SK-N-SH (cell line): ENCODE results near the gene MAPK8IP1. TPM values are rescaled to one million over a fixed set of nuclear protein-coding genes. Genes with fewer than 3 reads are reported as not detected.
A peak's percentile ranks its signal among the peaks of the same experiment; 100 is the strongest.

Experiments used
- CTCF ChIA-PET: fragments of 300-600, 350-600 bp; formaldehyde crosslinking; extraction: SDS; loops from one replicate; lab custom pipeline; 2021; lab: Yijun Ruan, JAX
- POLR2A ChIA-PET: fragments of 350-600 bp; sonication (Branson Sonifier 250); formaldehyde crosslinking; extraction: SDS; loops from one replicate; lab custom pipeline; 2020; ENCODE audit warnings: antibody characterized with exemption, inconsistent platforms; lab: Yijun Ruan, JAX
- DNase-seq: peaks from one replicate; pipeline ENCODE4 v3.0.0; 2012
- H2AFZ ChIP-seq: fragments of 200-600 bp; sonication (generic); 2 replicates; pipeline ENCODE4 v1.8.1; 2016; ENCODE audit warnings: antibody characterized with exemption, mild to moderate bottlenecking, low read depth
- H3F3A ChIP-seq: fragments of 200-600 bp; sonication (generic); replicated peaks from 2 replicates; pipeline ENCODE3; 2016; ENCODE audit warnings: antibody characterized with exemption, mild to moderate bottlenecking; ENCODE audit not compliant: insufficient read depth
- H3K27ac ChIP-seq, 2 experiments: fragments of 200-500 bp in 1 of 2; fragments of 200-600 bp in 1 of 2; sonication (Bioruptor generic) in 1 of 2; sonication (generic), shearing (Covaris generic) in 1 of 2; 2 replicates each; pipeline versions ENCODE4 v1.5.1 to v1.6.1; 2014 to 2016; ENCODE audit warnings: low read depth in 2 of 2, inconsistent platforms in 1 of 2, low read length in 1 of 2, mild to moderate bottlenecking in 1 of 2, mixed read lengths in 1 of 2
- H3K27me3 ChIP-seq: fragments of 200-600 bp; sonication (generic), shearing (Covaris generic); 2 replicates; pipeline ENCODE4 v1.6.1; 2016; ENCODE audit warnings: mixed run types; ENCODE audit not compliant: insufficient read depth
- H3K36me3 ChIP-seq, 2 experiments: fragments of 200-500 bp in 1 of 2; fragments of 200-600 bp in 1 of 2; sonication (Bioruptor generic) in 1 of 2; sonication (generic) in 1 of 2; replicated peaks in 1 of 2; 2 replicates each; pipeline versions ENCODE3 to v1.5.1; 2014 to 2016; ENCODE audit warnings: low read length in 1 of 2, mild to moderate bottlenecking in 1 of 2; ENCODE audit not compliant: insufficient read depth in 2 of 2, control insufficient read depth in 1 of 2
- H3K4me1 ChIP-seq, 2 experiments: fragments of 200-500 bp in 1 of 2; fragments of 200-600 bp in 1 of 2; sonication (Bioruptor generic) in 1 of 2; sonication (generic), shearing (Covaris generic) in 1 of 2; 2 replicates each; pipeline versions ENCODE4 v1.5.1 to v1.6.1; 2014 to 2016; ENCODE audit warnings: low read depth in 1 of 2, low read length in 1 of 2, mixed run types in 1 of 2; ENCODE audit not compliant: insufficient read depth in 2 of 2, control insufficient read depth in 1 of 2
- H3K4me2 ChIP-seq: fragments of 200-600 bp; sonication (generic), shearing (Covaris generic); 2 replicates; pipeline ENCODE4 v1.6.1; 2017; ENCODE audit warnings: mixed run types
- H3K4me3 ChIP-seq, 2 experiments: fragments of 200-500 bp in 1 of 2; fragments of 200-600 bp in 1 of 2; sonication (Bioruptor generic) in 1 of 2; sonication (generic), shearing (Covaris generic) in 1 of 2; 2 replicates each; pipeline versions ENCODE4 v1.5.1 to v1.8.1; 2014 to 2016; ENCODE audit warnings: low read depth in 2 of 2, inconsistent platforms in 1 of 2, low read length in 1 of 2, mild to moderate bottlenecking in 1 of 2, mixed read lengths in 1 of 2, moderate library complexity in 1 of 2
- H3K79me2 ChIP-seq: fragments of 200-600 bp; sonication (generic); 2 replicates; pipeline ENCODE4 v1.8.1; 2017; ENCODE audit warnings: mild to moderate bottlenecking; ENCODE audit not compliant: insufficient read depth
- H3K9ac ChIP-seq: fragments of 200-600 bp; sonication (generic); 2 replicates; pipeline ENCODE4 v1.6.1; 2017; ENCODE audit warnings: mixed run types
- H3K9me2 ChIP-seq: fragments of 200-600 bp; sonication (generic); 2 replicates; pipeline ENCODE4 v1.6.1; 2017; ENCODE audit warnings: mixed run types
- H3K9me3 ChIP-seq: fragments of 200-600 bp; sonication (generic); 2 replicates; pipeline ENCODE4 v1.6.1; 2017; ENCODE audit warnings: mixed run types, mild to moderate bottlenecking, moderate library complexity
- H4K20me1 ChIP-seq: fragments of 200-600 bp; sonication (generic); 2 replicates; pipeline ENCODE4 v1.6.1; 2017; ENCODE audit warnings: mild to moderate bottlenecking, mixed run types; ENCODE audit not compliant: insufficient read depth
- CHD2 ChIP-seq: fragments of 150-350 bp; IDR thresholded peaks from 2 replicates; pipeline ENCODE4 v1.6.1; 2018; ENCODE audit warnings: low read length; ENCODE audit not compliant: partially characterized antibody
- ELF1 ChIP-seq: IDR thresholded peaks from 2 replicates; pipeline ENCODE4 v1.4.0; 2012
- EP300 ChIP-seq, 2 experiments: IDR thresholded peaks; 2 replicates each; pipeline versions ENCODE4 v1.4.0 to v1.6.1; 2012; ENCODE audit warnings: borderline replicate concordance in 1 of 2, low read depth in 1 of 2, low read length in 1 of 2
- EZH2phosphoT487 ChIP-seq: fragments of 200-600 bp; sonication (generic); IDR thresholded peaks from 2 replicates; pipeline ENCODE4 v1.6.1; 2017; ENCODE audit warnings: low read depth, mixed run types, mild to moderate bottlenecking, antibody characterized with exemption, moderate library complexity, borderline replicate concordance
- FOSL2 ChIP-seq: IDR thresholded peaks from 2 replicates; pipeline ENCODE4 v1.4.0; 2012; ENCODE audit warnings: low read depth, mild to moderate bottlenecking, moderate library complexity, borderline replicate concordance
- FOXJ3 ChIP-seq: sonication (generic); formaldehyde crosslinking; IDR thresholded peaks from 2 replicates; pipeline ENCODE4 v1.5.1; 2020; ENCODE audit warnings: mild to moderate bottlenecking, missing genetic modification reagents
- FOXM1 ChIP-seq: IDR thresholded peaks from 2 replicates; pipeline ENCODE4 v1.4.0; 2012; ENCODE audit warnings: low read depth, mild to moderate bottlenecking
- GABPA ChIP-seq: IDR thresholded peaks from 2 replicates; pipeline ENCODE4 v1.4.0; 2012; ENCODE audit warnings: low read depth, mild to moderate bottlenecking
- IRF3 ChIP-seq: fragments of 150-350 bp; IDR thresholded peaks from 2 replicates; pipeline ENCODE4 v1.6.1; 2016; ENCODE audit warnings: mild to moderate bottlenecking, low read depth, low read length
- JUND ChIP-seq: IDR thresholded peaks from 2 replicates; pipeline ENCODE4 v1.4.0; 2012
- MXI1 ChIP-seq: IDR thresholded peaks from 2 replicates; pipeline ENCODE4 v1.6.1; 2012; ENCODE audit warnings: mild to moderate bottlenecking, low read depth, low read length, improper control_type of control experiment
- NRF1 ChIP-seq: IDR thresholded peaks from 2 replicates; pipeline ENCODE4 v1.6.1; 2012; ENCODE audit warnings: low read depth, mild to moderate bottlenecking, low read length
- POLR2AphosphoS5 ChIP-seq: IDR thresholded peaks from 2 replicates; pipeline ENCODE4 v1.6.1; 2012; ENCODE audit warnings: low read depth, low read length
- RAD21 ChIP-seq: IDR thresholded peaks from 2 replicates; pipeline ENCODE4 v1.6.1; 2012; ENCODE audit warnings: mild to moderate bottlenecking, low read length
- RFX5 ChIP-seq: IDR thresholded peaks from 2 replicates; pipeline ENCODE4 v1.6.1; 2012; ENCODE audit warnings: mild to moderate bottlenecking, improper control_type of control experiment, low read length
- SIN3A ChIP-seq: IDR thresholded peaks from 2 replicates; pipeline ENCODE4 v1.6.1; 2012; ENCODE audit warnings: low read depth, mild to moderate bottlenecking, low read length, moderate library complexity, borderline replicate concordance
- TAF1 ChIP-seq: IDR thresholded peaks from 2 replicates; pipeline ENCODE4 v1.6.1; 2012; ENCODE audit warnings: low read depth, mild to moderate bottlenecking, low read length, moderate library complexity, borderline replicate concordance
- YY1 ChIP-seq: IDR thresholded peaks from 2 replicates; pipeline ENCODE4 v1.4.0; 2012; ENCODE audit warnings: low read depth, mild to moderate bottlenecking
- WGBS: methylation state at CpG from one replicate; pipeline ENCODE4 v1.1.6; 2017; ENCODE audit warnings: low lambda C conversion rate; 5-methylcytosine and 5-hydroxymethylcytosine counted together
- polyA plus RNA-seq, 3 experiments: library from polyadenylated mRNA; depleted of rRNA; stranded (reverse); fragments of >200 nt; gene quantifications; 2 replicates each; pipeline ENCODE4 v1.2.3, GENCODE V29; 2012
- TF ChIP-seq, protein P1 (sequence below): IDR thresholded peaks from 2 replicates; pipeline ENCODE4; 2012

The MAPK8IP1 gene
- polyA plus RNA-seq, 1 of the 3 experiments (the other 2 are of a cell fraction) = 12.5 TPM

- peak; percentile 98 for TF ChIP-seq GABPA
- peak; percentile 70; the same call in 1 of the 2 replicates for TF ChIP-seq MXI1
- TF ChIP-seq JUND = no peak
- TF ChIP-seq RFX5 = peak; percentile 73; the same call in 1 of the 2 replicates
- 0 out of 2 replicates have a peak, but pooled peaks have one; percentile 75 for TF ChIP-seq SIN3A
- TF ChIP-seq EZH2phosphoT487 = no peak
- no peak for TF ChIP-seq IRF3
- peak; percentile 83 for TF ChIP-seq NRF1
- TF ChIP-seq FOXM1 = no peak
- TF ChIP-seq YY1 = peak; percentile 73; the same call in 1 of the 2 replicates
- no peak for TF ChIP-seq RAD21
- peak; percentile 96 for TF ChIP-seq ELF1
- TF ChIP-seq, all 33 proteins: peak for 11
These were observed 32.3 kb downstream of the MAPK8IP1 start, which contains the start of gene PEX16 (continued) for GRCh38 chr11:45917623-45918330.

DNA sequence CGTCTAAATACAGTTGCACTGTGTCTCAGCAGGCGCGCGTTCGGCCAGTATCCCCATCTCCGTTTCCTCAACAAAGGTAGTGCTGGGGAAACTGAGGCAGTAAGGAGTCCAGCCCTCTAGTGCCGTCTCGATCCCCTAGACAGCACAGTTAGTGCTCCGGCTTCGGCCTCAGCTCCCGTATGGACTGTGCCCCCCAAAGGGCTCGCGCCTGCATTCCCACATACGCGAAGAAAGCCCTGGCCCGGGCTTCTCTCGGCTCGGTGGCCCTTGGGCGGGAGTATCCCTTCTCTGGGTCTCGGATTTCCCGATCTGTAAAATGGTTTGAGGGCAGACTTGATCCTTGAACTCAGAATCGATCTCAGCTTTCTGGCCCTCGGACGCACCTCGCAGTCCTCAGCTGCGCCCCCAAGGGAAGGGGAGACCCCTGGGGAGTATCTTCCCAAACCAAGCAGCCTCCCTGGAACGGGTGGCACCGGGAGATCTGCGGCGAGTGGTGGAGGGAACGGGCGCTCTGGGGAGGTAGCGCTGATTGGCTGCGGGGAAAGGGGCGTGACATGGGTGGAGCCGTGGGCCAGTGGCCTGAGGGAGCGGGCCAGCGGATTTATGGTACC is 33.0 kb downstream of the MAPK8IP1 start:
- Histone ChIP-seq H3F3A (peaks cover 4% of the 10 kb centered on the region), H4K20me1 (no peaks in the 10 kb centered on the region), H3K9ac (peak overlapping the region; percentile 89; the same call in 1 of the 2 replicates), H3K9me2 (no peaks in the 10 kb centered on the region), H3K4me1 (peaks cover 7 to 17% of the 10 kb centered on the region in 2 experiments; a peak in 3 of 4 replicates), H3K79me2 (peaks cover 19% of the 10 kb centered on the region), H3K27ac (peak overlapping the region; percentile 83 to 89), H3K27me3 (no peaks in the 10 kb centered on the region), H3K4me2 (peak overlapping the region; percentile 97), H2AFZ (peak overlapping the region; percentile 95), H3K36me3 (peaks cover 0 to 23% of the 10 kb centered on the region in 2 experiments), H3K9me3 (no peaks in the 10 kb centered on the region), H3K4me3 (peak overlapping the region; percentile 95 to 99)
- CTCF ChIA-PET = interaction anchor here (1.0 to 6.2 kb wide), 5 partner anchors 18 to 321 kb away, joined by 3 to 35 read pairs (median 4); no protein-coding TSS in a partner anchor
- peak; percentile 94 for DNase-seq
- POLR2A ChIA-PET = interaction anchor here (0.5 to 2.3 kb wide), 9 partner anchors 8 to 377 kb away, joined by 3 to 15 read pairs (median 4); no protein-coding TSS in a partner anchor
- under 1% methylated on average over 28 of the region's 38 CpGs for WGBS
- TF ChIP-seq CHD2 = peak; percentile 21
- TF ChIP-seq NRF1 = no peak
- peak; percentile 83 for TF ChIP-seq POLR2AphosphoS5
- TF ChIP-seq FOXM1 = no peak
- no peak for TF ChIP-seq JUND
- no peak for TF ChIP-seq EP300 (IDR thresholded peaks at IDR 0.05; ENCODE audit: borderline replicate concordance in 1 of 2, low read depth in 1 of 2, low read length in 1 of 2)
- TF ChIP-seq MXI1 = peak; percentile 56; the same call in 1 of the 2 replicates
- TF ChIP-seq, protein P1, sequence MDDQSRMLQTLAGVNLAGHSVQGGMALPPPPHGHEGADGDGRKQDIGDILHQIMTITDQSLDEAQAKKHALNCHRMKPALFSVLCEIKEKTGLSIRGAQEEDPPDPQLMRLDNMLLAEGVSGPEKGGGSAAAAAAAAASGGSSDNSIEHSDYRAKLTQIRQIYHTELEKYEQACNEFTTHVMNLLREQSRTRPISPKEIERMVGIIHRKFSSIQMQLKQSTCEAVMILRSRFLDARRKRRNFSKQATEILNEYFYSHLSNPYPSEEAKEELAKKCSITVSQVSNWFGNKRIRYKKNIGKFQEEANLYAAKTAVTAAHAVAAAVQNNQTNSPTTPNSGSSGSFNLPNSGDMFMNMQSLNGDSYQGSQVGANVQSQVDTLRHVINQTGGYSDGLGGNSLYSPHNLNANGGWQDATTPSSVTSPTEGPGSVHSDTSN = 0 out of 2 replicates have a peak, but pooled peaks have one; percentile 22
- no peak for TF ChIP-seq FOXJ3
- TF ChIP-seq FOSL2 = no peak
- no peak for TF ChIP-seq GABPA
- TF ChIP-seq ELF1 = no peak
- no peak for TF ChIP-seq RFX5
- 0 out of 2 replicates have a peak, but pooled peaks have one; percentile 39 for TF ChIP-seq TAF1
